ENCODE data around the gene LGALS7.

The LGALS7 gene

DNA sequence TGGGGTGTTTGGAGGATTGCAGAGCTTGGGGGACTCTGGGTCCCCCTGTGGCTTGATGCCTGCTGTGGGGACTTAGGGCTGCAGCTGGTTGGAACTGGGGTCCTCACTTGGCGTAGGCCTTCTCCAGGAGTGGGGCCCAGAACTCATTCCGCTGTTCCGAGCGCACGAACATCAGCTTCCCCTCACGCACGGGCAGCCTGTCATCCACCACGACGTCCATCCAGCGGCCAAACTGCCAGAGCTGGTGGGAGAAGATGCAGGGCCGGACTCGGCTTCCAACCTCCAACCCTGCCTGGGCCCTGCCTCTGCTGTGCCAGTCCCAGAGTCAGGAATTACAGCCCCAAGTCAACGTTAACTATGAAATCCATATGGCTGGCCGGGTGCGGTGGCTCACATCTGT is 31.6 kb downstream of the LGALS7 start:
- POLR2A ChIA-PET = interaction anchor here (0.6 kb wide), 1 partner anchor 275 kb away, joined by 3 read pairs; no protein-coding TSS in a partner anchor
- TF ChIP-seq, protein P1, sequence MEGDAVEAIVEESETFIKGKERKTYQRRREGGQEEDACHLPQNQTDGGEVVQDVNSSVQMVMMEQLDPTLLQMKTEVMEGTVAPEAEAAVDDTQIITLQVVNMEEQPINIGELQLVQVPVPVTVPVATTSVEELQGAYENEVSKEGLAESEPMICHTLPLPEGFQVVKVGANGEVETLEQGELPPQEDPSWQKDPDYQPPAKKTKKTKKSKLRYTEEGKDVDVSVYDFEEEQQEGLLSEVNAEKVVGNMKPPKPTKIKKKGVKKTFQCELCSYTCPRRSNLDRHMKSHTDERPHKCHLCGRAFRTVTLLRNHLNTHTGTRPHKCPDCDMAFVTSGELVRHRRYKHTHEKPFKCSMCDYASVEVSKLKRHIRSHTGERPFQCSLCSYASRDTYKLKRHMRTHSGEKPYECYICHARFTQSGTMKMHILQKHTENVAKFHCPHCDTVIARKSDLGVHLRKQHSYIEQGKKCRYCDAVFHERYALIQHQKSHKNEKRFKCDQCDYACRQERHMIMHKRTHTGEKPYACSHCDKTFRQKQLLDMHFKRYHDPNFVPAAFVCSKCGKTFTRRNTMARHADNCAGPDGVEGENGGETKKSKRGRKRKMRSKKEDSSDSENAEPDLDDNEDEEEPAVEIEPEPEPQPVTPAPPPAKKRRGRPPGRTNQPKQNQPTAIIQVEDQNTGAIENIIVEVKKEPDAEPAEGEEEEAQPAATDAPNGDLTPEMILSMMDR (IDR thresholded peaks at IDR 0.05; ENCODE audit: control extremely low read depth, extremely low read depth, low read depth, missing control alignments) = no peak
- DNase-seq (ENCODE audit: extremely low spot score) = no peak
- CTCF ChIA-PET = interaction anchor here (1.1 kb wide), 1 partner anchor 28 kb away, joined by 3 read pairs; no protein-coding TSS in a partner anchor

DNA sequence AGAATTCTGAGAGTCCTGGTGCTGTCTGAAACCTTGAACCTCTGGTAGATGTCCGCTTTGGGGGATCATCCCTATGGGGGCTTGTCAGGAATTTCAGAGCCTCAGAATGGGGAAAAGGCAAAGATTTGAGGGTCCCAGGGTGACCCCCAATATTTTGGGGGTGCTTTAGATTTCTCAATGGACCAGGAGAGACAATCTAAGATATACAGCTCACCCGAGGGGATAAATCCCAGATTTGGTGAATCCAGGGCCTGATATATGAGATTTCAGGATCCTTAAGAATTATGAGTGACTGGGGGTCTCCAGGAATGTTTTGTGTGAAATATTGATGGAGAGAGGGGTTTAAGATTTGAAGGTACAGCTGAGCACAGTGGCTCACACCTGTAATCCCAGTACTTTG is 32.4 kb downstream of the LGALS7 start:
- CTCF ChIA-PET = interaction anchor here (1.1 to 1.9 kb wide), 2 partner anchors 29 kb away, joined by 3 to 9 read pairs; no protein-coding TSS in a partner anchor
- POLR2A ChIA-PET = no interaction called here

DNA sequence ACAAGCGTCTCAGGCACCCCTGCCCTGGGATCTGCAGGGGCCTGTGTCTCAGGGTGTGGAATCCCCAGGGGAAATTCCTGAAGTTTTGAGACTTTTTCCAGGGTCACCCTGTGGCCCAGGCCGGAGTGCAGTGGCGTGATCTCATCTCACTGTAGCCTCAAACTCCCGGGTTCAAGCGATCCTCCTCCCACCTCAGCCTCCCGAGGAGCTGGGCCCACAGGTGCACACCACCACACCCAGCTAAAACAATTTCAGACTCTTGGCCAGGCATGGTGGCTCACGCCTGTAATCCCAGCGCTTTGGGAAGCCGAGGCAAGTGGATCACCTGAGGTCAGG is 33.1 kb downstream of the LGALS7 start:
- no peak for DNase-seq (ENCODE audit: extremely low spot score)
- CTCF ChIA-PET = interaction anchor here (1.9 kb wide), 1 partner anchor 30 kb away, joined by 9 read pairs; no protein-coding TSS in a partner anchor
- TF ChIP-seq, protein P1 (IDR thresholded peaks at IDR 0.05; ENCODE audit: control extremely low read depth, extremely low read depth, low read depth, missing control alignments) = no peak
- POLR2A ChIA-PET = no interaction called here

More for the DNA sequence above, 32.4 kb downstream of the LGALS7 start:
- no peak for DNase-seq (ENCODE audit: extremely low spot score)
- TF ChIP-seq, protein P1 (IDR thresholded peaks at IDR 0.05; ENCODE audit: control extremely low read depth, extremely low read depth, low read depth, missing control alignments) = no peak

DNA sequence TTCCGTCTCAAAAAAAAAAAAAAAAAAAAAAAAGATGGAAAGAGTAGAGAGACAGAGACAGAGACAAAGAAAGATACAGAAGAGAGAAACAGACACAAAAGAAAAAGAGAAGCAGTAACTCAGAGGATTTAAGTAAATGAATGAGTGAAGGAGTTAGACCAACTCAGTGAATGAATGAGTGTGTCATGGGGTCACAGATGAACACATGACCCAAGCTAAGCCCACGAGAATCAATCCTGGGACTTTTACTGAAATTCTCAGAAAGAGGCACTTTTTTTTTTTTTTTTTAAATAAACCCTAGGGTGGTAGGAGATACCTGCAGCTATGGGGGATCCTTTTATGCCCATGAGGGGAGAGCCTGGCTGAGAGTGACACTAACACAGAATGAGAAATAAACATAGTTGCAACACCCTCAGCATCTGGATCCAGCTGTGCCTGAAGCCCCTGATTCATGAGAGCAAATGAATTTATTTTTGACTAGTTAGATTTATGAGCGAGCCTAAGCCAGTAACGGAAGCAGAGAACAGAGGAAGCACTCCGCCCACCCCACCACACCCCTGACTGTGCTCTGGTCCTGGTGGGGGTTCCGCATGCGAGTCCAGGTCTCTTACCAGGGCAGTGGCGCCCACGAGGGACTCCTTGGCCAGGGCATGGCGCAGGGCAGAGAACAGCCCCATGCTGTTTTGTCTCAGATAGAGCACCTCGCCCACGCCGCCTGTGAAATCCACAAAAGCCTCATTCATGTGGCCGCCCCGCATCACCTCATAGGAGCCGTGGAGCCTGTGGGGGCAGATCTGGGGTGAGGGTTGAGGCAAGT is 33.7 kb downstream of the LGALS7 start:
- TF ChIP-seq, protein P1 (IDR thresholded peaks at IDR 0.05; ENCODE audit: control extremely low read depth, extremely low read depth, low read depth, missing control alignments) = no peak
- ChIA-PET POLR2A (no interaction called here), CTCF (interaction anchor here (1.9 kb wide), 1 partner anchor 30 kb away, joined by 9 read pairs; no protein-coding TSS in a partner anchor)
- DNase-seq (ENCODE audit: extremely low spot score) = no peak

DNA sequence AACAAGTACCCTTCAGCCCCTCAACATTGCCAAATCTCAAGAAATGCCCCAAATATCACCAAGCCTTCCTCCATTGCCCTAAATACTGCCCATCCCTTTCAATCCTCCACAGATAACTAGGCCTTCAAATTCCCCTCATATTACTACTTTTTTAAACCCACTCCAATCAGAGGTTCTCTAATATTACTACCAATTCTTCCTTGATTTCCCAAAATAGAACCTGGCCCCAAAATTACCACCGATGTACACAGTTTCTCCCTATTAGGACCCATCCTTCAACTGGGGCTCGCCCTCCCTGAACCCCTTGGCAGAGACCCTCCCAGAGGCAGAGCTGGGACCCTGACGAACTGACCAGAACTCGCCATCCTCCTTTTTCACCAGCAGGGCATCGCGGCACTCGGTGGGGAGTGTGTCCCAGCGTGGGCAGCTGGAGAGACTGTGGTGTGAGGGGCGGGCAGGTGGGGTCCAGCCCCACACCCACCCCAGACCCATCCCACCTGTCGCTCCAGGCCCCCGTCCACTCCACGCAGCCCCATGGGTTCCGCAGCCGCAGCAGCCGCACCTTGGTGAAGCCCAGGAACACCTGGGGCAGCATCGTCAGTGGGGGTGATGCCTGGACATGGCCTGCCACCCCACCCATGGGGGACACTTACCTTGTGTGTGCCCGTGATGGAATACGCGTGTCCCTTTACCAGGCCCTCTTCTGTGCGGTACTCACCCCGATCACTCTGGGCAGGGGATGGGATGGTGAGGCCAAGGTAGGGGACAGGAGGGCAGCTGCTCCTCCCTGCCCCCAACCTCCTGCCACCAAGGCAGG is 35.2 kb downstream of the LGALS7 start:
- TF ChIP-seq, protein P1 (IDR thresholded peaks at IDR 0.05; ENCODE audit: control extremely low read depth, extremely low read depth, low read depth, missing control alignments) = no peak
- CTCF ChIA-PET = interaction anchor here (1.2 to 1.6 kb wide), 2 partner anchors 149 to 193 kb away, joined by 3 to 5 read pairs; partner anchors contain the start of genes MRPS12 and SARS2
- POLR2A ChIA-PET = no interaction called here
- DNase-seq (ENCODE audit: extremely low spot score) = no peak

DNA sequence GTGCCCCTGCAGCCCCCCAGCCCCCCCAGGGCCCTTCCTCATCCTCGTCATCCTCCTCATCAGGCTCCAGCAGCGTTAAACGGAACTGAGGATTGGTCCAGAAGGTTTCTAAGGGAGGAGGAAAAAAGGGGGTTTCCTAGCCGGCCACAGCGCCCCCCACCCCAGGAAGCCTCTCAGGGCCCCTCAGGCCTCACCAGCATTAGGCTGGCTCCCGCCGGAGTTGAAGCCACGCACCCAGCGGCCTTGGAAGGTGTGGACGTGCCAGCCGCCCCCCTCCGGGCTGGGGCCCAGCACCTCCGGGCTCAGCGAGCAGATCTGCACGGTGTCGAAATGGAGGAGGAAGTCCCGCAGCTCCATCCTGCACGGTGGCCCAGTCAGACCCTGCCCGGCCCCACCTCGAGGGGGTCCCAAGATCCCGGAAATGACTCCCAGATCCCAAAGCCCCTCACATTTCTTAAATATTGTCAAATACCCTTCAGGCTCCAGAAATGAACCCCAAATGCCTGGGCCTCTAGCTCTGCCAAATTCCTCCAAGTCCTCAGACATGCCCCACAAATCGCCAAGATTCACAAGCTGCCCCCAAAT is 35.9 kb downstream of the LGALS7 start:
- TF ChIP-seq, protein P1 (IDR thresholded peaks at IDR 0.05; ENCODE audit: control extremely low read depth, extremely low read depth, low read depth, missing control alignments) = no peak
- POLR2A ChIA-PET = no interaction called here

More for the DNA sequence above, 35.9 kb downstream of the LGALS7 start:
- CTCF ChIA-PET = interaction anchor here (1.2 to 1.6 kb wide), 2 partner anchors 150 to 193 kb away, joined by 3 to 5 read pairs; partner anchors contain the start of genes MRPS12 and SARS2
- DNase-seq (ENCODE audit: extremely low spot score) = no peak
